NCI-H1417 treated with DMSO at 0.1 percent for 48 hours (cell line): ENCODE data around the gene TSPY1.
"Not testable (repeated sequence)": the region's sequence is repeated elsewhere in the genome, so short reads cannot be mapped to it uniquely, and the experiment has no call there.

Experiments used
- DNase-seq: peaks from one replicate; lab custom pipeline; 2025; lab: John Stamatoyannopoulos, UW

TSPY1 gene

GRCh38 chrY:9466655-9467054, at the start of gene TSPY1:
Gene TSPY1, plus strand, starts transcription at chrY:9466955. Its CDS starts 46 bp downstream, at chrY:9467001.
- DNase-seq, result not testable (repeated sequence)

- not testable (repeated sequence) for DNase-seq
Measured at GRCh38 chrY:9486967-9487366, 20.2 kb downstream of the TSPY1 start, which contains the start of gene TSPY9. Gene TSPY9, plus strand, starts transcription at chrY:9487267. Its CDS starts 46 bp downstream, at chrY:9487313.

- not testable (repeated sequence) for DNase-seq
Measured at GRCh38 chrY:9504396-9504795, 37.6 kb downstream of the TSPY1 start.

- DNase-seq, result not testable (repeated sequence)
Measured at GRCh38 chrY:9516287-9516686, 49.5 kb downstream of the TSPY1 start.
